ENCODE data around the gene ELAVL2.

Gene ELAVL2

GRCh38 chr9:23740531-23740930 lies 85.5 kb downstream of the ELAVL2 start:
- CTCF ChIA-PET, result no interaction called here
- TF ChIP-seq CTCF (IDR thresholded peaks at IDR 0.05; ENCODE audit: insufficient read depth, low read length, missing control alignments), result no peak
- no peak for DNase-seq (ENCODE audit: low read depth, low spot score)
- POLR2A ChIA-PET, result no interaction called here
- H3K4me3 ChIP-seq (ENCODE audit: low read depth, low read length), result no peak overlapping the region

DNA sequence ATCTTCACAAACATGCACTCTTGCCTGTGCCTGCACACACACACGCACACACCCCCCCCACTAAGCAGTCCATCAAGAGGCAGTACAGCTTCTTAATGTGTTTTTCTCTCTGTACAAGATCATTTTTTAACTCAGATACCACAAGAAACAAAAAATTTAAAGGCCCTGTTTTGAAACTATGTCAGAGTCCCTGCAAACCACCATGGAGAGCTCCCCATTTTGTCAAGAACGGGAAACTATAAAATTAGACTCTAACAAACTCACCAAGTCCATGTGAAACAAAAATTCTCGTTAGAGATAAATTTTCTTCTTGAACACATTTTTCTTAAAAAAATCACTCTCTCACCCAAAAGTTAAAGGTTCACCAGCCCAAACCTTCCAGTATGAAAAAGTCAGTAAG lies 86.3 kb downstream of the ELAVL2 start:
- ChIA-PET POLR2A (no interaction called here), CTCF (no interaction called here)
- no peak overlapping the region for H3K4me3 ChIP-seq (ENCODE audit: low read depth, low read length)
- no peak for TF ChIP-seq CTCF (IDR thresholded peaks at IDR 0.05; ENCODE audit: insufficient read depth, low read length, missing control alignments)
- no peak for DNase-seq (ENCODE audit: low read depth, low spot score)

DNA sequence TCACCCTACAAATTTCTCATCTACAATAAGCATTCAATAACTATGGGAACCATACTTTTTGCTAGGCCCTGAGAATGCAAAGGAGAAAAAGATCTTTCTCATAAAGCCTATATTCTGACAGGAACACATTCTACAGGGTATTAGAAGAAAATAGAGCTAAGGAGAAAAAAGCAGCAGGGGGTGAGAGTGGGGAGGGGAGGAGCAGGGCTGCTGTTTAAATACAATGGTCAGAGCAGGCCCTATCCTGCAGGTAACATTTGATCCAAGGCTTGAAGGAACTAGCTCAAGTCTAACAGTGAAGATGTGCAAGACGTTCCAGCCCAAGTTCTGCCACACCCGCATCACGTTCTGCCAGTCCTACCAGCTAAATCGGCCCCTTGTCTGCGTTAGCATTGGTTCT lies 89.7 kb downstream of the ELAVL2 start:
- no peak for DNase-seq (ENCODE audit: low read depth, low spot score)
- TF ChIP-seq CTCF (IDR thresholded peaks at IDR 0.05; ENCODE audit: insufficient read depth, low read length, missing control alignments), result no peak
- ChIA-PET POLR2A (no interaction called here), CTCF (no interaction called here)
- H3K4me3 ChIP-seq (ENCODE audit: low read depth, low read length), result no peak overlapping the region

GRCh38 chr9:23733495-23734078 lies 92.5 kb downstream of the ELAVL2 start:
- H3K4me3 ChIP-seq (ENCODE audit: low read depth, low read length), result no peak overlapping the region
- TF ChIP-seq CTCF (IDR thresholded peaks at IDR 0.05; ENCODE audit: insufficient read depth, low read length, missing control alignments), result no peak
- CTCF ChIA-PET, result no interaction called here
- DNase-seq (ENCODE audit: low read depth, low spot score), result no peak
- POLR2A ChIA-PET, result no interaction called here

GRCh38 chr9:23731353-23731752 lies 94.7 kb downstream of the ELAVL2 start:
- CTCF ChIA-PET, result no interaction called here

GRCh38 chr9:23730364-23730763 lies 95.7 kb downstream of the ELAVL2 start:
- no peak for DNase-seq (ENCODE audit: low read depth, low spot score)
- H3K4me3 ChIP-seq (ENCODE audit: low read depth, low read length), result no peak overlapping the region
- no peak for TF ChIP-seq CTCF (IDR thresholded peaks at IDR 0.05; ENCODE audit: insufficient read depth, low read length, missing control alignments)
- POLR2A ChIA-PET, result no interaction called here
- CTCF ChIA-PET, result no interaction called here

More at GRCh38 chr9:23731353-23731752, 94.7 kb downstream of the ELAVL2 start:
- DNase-seq (ENCODE audit: low read depth, low spot score), result no peak
- POLR2A ChIA-PET, result no interaction called here
- no peak overlapping the region for H3K4me3 ChIP-seq (ENCODE audit: low read depth, low read length)
- no peak for TF ChIP-seq CTCF (IDR thresholded peaks at IDR 0.05; ENCODE audit: insufficient read depth, low read length, missing control alignments)

All from AG04449 (cell line).